Stomach (tissue), 9 donors: Measurements from ENCODE around the gene HAAO. TPM values are rescaled to one million over a fixed set of nuclear protein-coding genes. Genes with fewer than 3 reads are reported as not detected.

Source experiments
- DNase-seq, 2 donors: peaks; one replicate each; pipeline versions ENCODE4 v3.0.0 to v3.0.0-alpha.2; 2013 to 2019
- H3K27ac ChIP-seq, 5 donors: fragments of 200-600 bp in 4 of 5; sonication (generic) in 4 of 5; one replicate each; pipeline ENCODE4 v1.5.1; 2013 to 2019; ENCODE audit warnings: mild to moderate bottlenecking in 1 of 5, moderate library complexity in 1 of 5
- H3K27me3 ChIP-seq, 3 donors: fragments of 200-600 bp; sonication (generic); one replicate each; pipeline ENCODE4 v1.5.1; 2017 to 2019; ENCODE audit warnings: mixed run types in 1 of 3
- H3K36me3 ChIP-seq, 4 donors: fragments of 200-600 bp; sonication (generic); 1 replicate in 3 of 4; 2 replicates in 1 of 4; pipeline ENCODE4 v1.5.1; 2016 to 2019
- H3K4me1 ChIP-seq, 4 donors: fragments of 200-600 bp; sonication (generic); one replicate each; pipeline ENCODE4 v1.5.1; 2016 to 2019
- H3K4me3 ChIP-seq, 4 donors: fragments of 200-600 bp; sonication (generic) in 3 of 4; one replicate each; pipeline ENCODE4 v1.5.1; 2016 to 2019; ENCODE audit warnings: mild to moderate bottlenecking in 1 of 4
- H3K9me3 ChIP-seq, 4 donors: fragments of 200-600 bp; sonication (generic); one replicate each; pipeline ENCODE4 v1.5.1; 2016 to 2019
- CTCF ChIP-seq, 7 experiments: fragments of 450-650 bp in 4 of 7; fragments of 200-600 bp in 3 of 7; sonication (generic) in 3 of 7; IDR thresholded peaks; one replicate each; pipeline ENCODE4 v1.5.1; 2016 to 2019; ENCODE audit warnings: antibody characterized with exemption in 7 of 7, control low read depth in 2 of 7, mild to moderate bottlenecking in 1 of 7
- EP300 ChIP-seq: sonication (generic); formaldehyde crosslinking; IDR thresholded peaks from one replicate; pipeline ENCODE4 v1.6.1; 2017; ENCODE audit warnings: antibody characterized with exemption
- POLR2A ChIP-seq, 4 donors: fragments of 450-650 bp; IDR thresholded peaks; one replicate each; pipeline ENCODE4 v1.6.1; 2016; ENCODE audit warnings: antibody characterized with exemption in 4 of 4, control low read depth in 2 of 4, mild to moderate bottlenecking in 1 of 4, moderate library complexity in 1 of 4
- POLR2AphosphoS5 ChIP-seq, 3 donors: sonication (generic); formaldehyde crosslinking; IDR thresholded peaks; one replicate each; pipeline ENCODE4 v1.6.1; 2016; ENCODE audit warnings: antibody characterized with exemption in 3 of 3
- WGBS, 5 donors: extraction: QIAGEN DNeasy Blood & Tissue Kit in 3 of 5; methylation state at CpG; one replicate each; pipeline versions ENCODE4 v1.1.5 to v1.1.7; 2013 to 2018; 5-methylcytosine and 5-hydroxymethylcytosine counted together
- intact Hi-C: fragments of 100-400 bp; cut with DNase I; formaldehyde crosslinking; loops from one replicate; pipeline ENCODE4 v1.15.1; 2023; ENCODE audit warnings: low total_unique reads
- polyA plus RNA-seq, 3 donors: library from polyadenylated mRNA; stranded (reverse); fragments of 200-250 nt; gene quantifications; one replicate each; pipeline ENCODE4 v1.2.3, GENCODE V29; 2013
- total RNA-seq, 5 donors: library from RNA; depleted of rRNA; stranded (reverse); fragments of >200 nt; gene quantifications; one replicate each; pipeline versions ENCODE4 v1.1.0 to v1.2.3, GENCODE V29; 2014 to 2016
- donor health status: healthy with polysubstance abuse.
- donor health status: Bipolar disorder and iron deficiency.
- donor health status: healthy.

Gene HAAO
- total and polyA plus RNA-seq, 8 donors = 0.89 to 23.5 (median 12.7) TPM; not detected in 2

- TF ChIP-seq POLR2A (IDR thresholded peaks at IDR 0.05) = no peak
- TF ChIP-seq CTCF (IDR thresholded peaks at IDR 0.05) = no peak
- TF ChIP-seq EP300 = no peak
- TF ChIP-seq POLR2AphosphoS5 (IDR thresholded peaks at IDR 0.05) = no peak
- H3K4me1 ChIP-seq = peaks cover 10 to 29% (median 21%) of the 10 kb centered on the region in 4 donors
- intact Hi-C loops = no loop called here
- H3K36me3 ChIP-seq = peaks cover 0 to 7% (median 0%) of the 10 kb centered on the region in 4 donors
- WGBS, 5 donors = 65 to 86% (median 76%) methylated on average over 11 to 12 of the region's 12 CpGs
- H3K4me3 ChIP-seq = no peak overlapping the region
- H3K9me3 ChIP-seq = no peaks in the 10 kb centered on the region
- H3K27me3 ChIP-seq = peaks cover 0 to 8% (median 8%) of the 10 kb centered on the region in 3 donors
- peak overlapping the region in 1 of 5 donors; percentile 56 for H3K27ac ChIP-seq
- peak in 1 of 2 donors; percentile 3 for DNase-seq
Measured at GRCh38 chr2:42787788-42788477, 4.5 kb downstream of the HAAO start.

- 60 to 76% (median 65%) methylated on average over 3 of the region's 3 CpGs for WGBS, 5 donors
- no peak overlapping the region for H3K4me3 ChIP-seq
- intact Hi-C loops = no loop called here
- H3K27me3 ChIP-seq = peaks cover 0 to 3% (median 3%) of the 10 kb centered on the region in 3 donors
- no peaks in the 10 kb centered on the region for H3K9me3 ChIP-seq
- peak in 1 of 2 donors; percentile 0 for DNase-seq
- peaks cover 8 to 24% (median 17%) of the 10 kb centered on the region in 4 donors for H3K4me1 ChIP-seq
- H3K36me3 ChIP-seq = peaks cover 0 to 12% (median 2%) of the 10 kb centered on the region in 4 donors
- TF ChIP-seq POLR2A (IDR thresholded peaks at IDR 0.05) = no peak
- peak overlapping the region in 2 of 5 donors; percentile 6 to 56 for H3K27ac ChIP-seq
Measured at GRCh38 chr2:42787424-42787787, 5.0 kb downstream of the HAAO start.

- H3K27ac ChIP-seq = peak overlapping the region in 3 of 5 donors; percentile 6 to 56 (median 31)
- H3K36me3 ChIP-seq = peaks cover 0 to 13% (median 4%) of the 10 kb centered on the region in 4 donors
- TF ChIP-seq POLR2A (IDR thresholded peaks at IDR 0.05) (no peak), POLR2AphosphoS5 (IDR thresholded peaks at IDR 0.05) (no peak), CTCF (IDR thresholded peaks at IDR 0.05) (no peak), EP300 (no peak)
- no peak overlapping the region for H3K4me3 ChIP-seq
- intact Hi-C loops = no loop called here
- peak in 1 of 2 donors; percentile 2 for DNase-seq
- peaks cover 1 to 18% (median 12%) of the 10 kb centered on the region in 4 donors for H3K4me1 ChIP-seq
- 81 to 99% (median 88%) methylated on average over 9 to 15 of the region's 15 CpGs for WGBS, 5 donors
- H3K9me3 ChIP-seq = no peaks in the 10 kb centered on the region
- H3K27me3 ChIP-seq = no peaks in the 10 kb centered on the region
Measured at GRCh38 chr2:42786561-42787345, 5.6 kb downstream of the HAAO start.

- WGBS, 5 donors = 57 to 79% (median 75%) methylated on average over 6 to 7 of the region's 7 CpGs
- H3K9me3 ChIP-seq = no peaks in the 10 kb centered on the region
- H3K36me3 ChIP-seq = peaks cover 0 to 17% (median 4%) of the 10 kb centered on the region in 4 donors
- H3K4me1 ChIP-seq = peaks cover 0 to 9% (median 4%) of the 10 kb centered on the region in 4 donors
- peak in 1 of 2 donors; percentile 1 for DNase-seq
- H3K4me3 ChIP-seq = no peak overlapping the region
- no peak overlapping the region for H3K27ac ChIP-seq
- H3K27me3 ChIP-seq = no peaks in the 10 kb centered on the region
- no peak for TF ChIP-seq CTCF (IDR thresholded peaks at IDR 0.05)
- no peak for TF ChIP-seq EP300
- TF ChIP-seq POLR2A (IDR thresholded peaks at IDR 0.05) = no peak
- no peak for TF ChIP-seq POLR2AphosphoS5 (IDR thresholded peaks at IDR 0.05)
- intact Hi-C loops = no loop called here
Measured at GRCh38 chr2:42784204-42784880, 8.0 kb downstream of the HAAO start.
